ENCODE results near the gene OR7A10.
A peak's percentile ranks its signal among the peaks of the same experiment; 100 is the strongest.

Gene OR7A10

GRCh38 chr19:14843578-14843977 lies 5.1 kb downstream of the OR7A10 start:
- TF ChIP-seq, protein P1, sequence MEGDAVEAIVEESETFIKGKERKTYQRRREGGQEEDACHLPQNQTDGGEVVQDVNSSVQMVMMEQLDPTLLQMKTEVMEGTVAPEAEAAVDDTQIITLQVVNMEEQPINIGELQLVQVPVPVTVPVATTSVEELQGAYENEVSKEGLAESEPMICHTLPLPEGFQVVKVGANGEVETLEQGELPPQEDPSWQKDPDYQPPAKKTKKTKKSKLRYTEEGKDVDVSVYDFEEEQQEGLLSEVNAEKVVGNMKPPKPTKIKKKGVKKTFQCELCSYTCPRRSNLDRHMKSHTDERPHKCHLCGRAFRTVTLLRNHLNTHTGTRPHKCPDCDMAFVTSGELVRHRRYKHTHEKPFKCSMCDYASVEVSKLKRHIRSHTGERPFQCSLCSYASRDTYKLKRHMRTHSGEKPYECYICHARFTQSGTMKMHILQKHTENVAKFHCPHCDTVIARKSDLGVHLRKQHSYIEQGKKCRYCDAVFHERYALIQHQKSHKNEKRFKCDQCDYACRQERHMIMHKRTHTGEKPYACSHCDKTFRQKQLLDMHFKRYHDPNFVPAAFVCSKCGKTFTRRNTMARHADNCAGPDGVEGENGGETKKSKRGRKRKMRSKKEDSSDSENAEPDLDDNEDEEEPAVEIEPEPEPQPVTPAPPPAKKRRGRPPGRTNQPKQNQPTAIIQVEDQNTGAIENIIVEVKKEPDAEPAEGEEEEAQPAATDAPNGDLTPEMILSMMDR (IDR thresholded peaks at IDR 0.05; ENCODE audit: low read depth, low read length), result no peak
- no peak for DNase-seq (ENCODE audit: low read depth, low spot score)
- in situ Hi-C loops (cut with HindIII; ENCODE audit: low sequenced_read_pairs), result no loop called here
- H3K4me3 ChIP-seq (ENCODE audit: low read depth, low read length), result no peak overlapping the region

GRCh38 chr19:14843169-14843568 lies 5.6 kb downstream of the OR7A10 start:
- DNase-seq (ENCODE audit: low read depth, low spot score), result no peak
- in situ Hi-C loops (cut with HindIII; ENCODE audit: low sequenced_read_pairs), result no loop called here
- H3K4me3 ChIP-seq (ENCODE audit: low read depth, low read length), result no peak overlapping the region
- TF ChIP-seq, protein P1 (IDR thresholded peaks at IDR 0.05; ENCODE audit: low read depth, low read length), result no peak

DNA sequence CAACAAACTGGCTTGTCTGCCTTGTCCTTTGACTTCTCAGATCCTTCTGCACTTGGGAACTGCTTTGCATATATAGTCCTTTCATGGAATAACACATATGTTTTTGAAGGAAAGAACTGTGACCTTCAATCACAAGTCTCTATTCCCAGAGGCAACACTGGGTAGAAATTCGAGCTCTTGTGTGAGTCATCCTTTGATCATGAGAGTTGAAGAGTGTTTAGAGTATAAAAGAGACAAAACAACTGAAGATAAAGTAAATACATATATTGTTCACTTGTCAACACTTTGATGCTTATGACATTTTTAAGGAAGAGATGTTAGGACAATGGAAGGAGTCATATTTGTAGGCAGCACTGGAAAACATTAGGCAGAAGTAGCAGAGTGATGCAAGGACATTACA lies 8.5 kb downstream of the OR7A10 start:
- in situ Hi-C loops (cut with HindIII; ENCODE audit: low sequenced_read_pairs), result no loop called here
- DNase-seq (ENCODE audit: low read depth, low spot score), result no peak
- no peak overlapping the region for H3K4me3 ChIP-seq (ENCODE audit: low read depth, low read length)
- TF ChIP-seq, protein P1 (IDR thresholded peaks at IDR 0.05; ENCODE audit: low read depth, low read length), result no peak

GRCh38 chr19:14837391-14837790 lies 11.3 kb downstream of the OR7A10 start:
- no peak for DNase-seq (ENCODE audit: low read depth, low spot score)
- in situ Hi-C loops (cut with HindIII; ENCODE audit: low sequenced_read_pairs), result no loop called here
- TF ChIP-seq, protein P1 (IDR thresholded peaks at IDR 0.05; ENCODE audit: low read depth, low read length), result no peak
- no peak overlapping the region for H3K4me3 ChIP-seq (ENCODE audit: low read depth, low read length)

GRCh38 chr19:14835011-14835410 lies 13.7 kb downstream of the OR7A10 start, which contains the start of the genes OR7A5 and OR7C1:
Gene OR7A5, minus strand, starts transcription at chr19:14835185. Its CDS starts 6,944 bp downstream, at chr19:14828241.
Gene OR7C1, minus strand, starts transcription at chr19:14835185. Its CDS starts 35,049 bp downstream, at chr19:14800136.
- TF ChIP-seq, protein P1 (IDR thresholded peaks at IDR 0.05; ENCODE audit: low read depth, low read length), result no peak
- H3K4me3 ChIP-seq (ENCODE audit: low read depth, low read length), result no peak within 1 kb of the TSS
- DNase-seq (ENCODE audit: low read depth, low spot score), result peak; percentile 20
- in situ Hi-C loops (cut with HindIII; ENCODE audit: low sequenced_read_pairs), result no loop called here

- TF ChIP-seq, protein P1 (IDR thresholded peaks at IDR 0.05; ENCODE audit: low read depth, low read length), result no peak
- no peak for DNase-seq (ENCODE audit: low read depth, low spot score)
- in situ Hi-C loops (cut with HindIII; ENCODE audit: low sequenced_read_pairs), result no loop called here
- no peak overlapping the region for H3K4me3 ChIP-seq (ENCODE audit: low read depth, low read length)
These were observed 18.0 kb downstream of the OR7A10 start for GRCh38 chr19:14830702-14831101.

DNA sequence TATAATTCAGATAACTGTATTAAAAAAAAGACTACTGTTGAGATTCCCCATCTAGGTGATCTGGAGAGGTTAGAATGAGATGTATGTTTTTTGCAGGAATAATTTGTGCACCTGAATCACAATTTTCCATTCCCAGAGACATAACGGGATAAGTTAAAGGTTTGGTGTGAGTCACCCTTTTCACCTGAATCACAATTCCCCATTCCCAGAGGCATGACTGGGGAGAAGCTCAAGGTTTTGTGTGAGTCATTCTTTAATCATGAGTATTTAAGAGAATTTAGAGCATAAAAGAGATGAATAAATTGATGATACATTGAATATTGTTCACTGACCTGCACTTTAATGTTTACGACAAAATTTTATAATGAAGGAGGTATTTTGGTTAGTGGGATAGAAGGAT lies 22.7 kb downstream of the OR7A10 start:
- no peak overlapping the region for H3K4me3 ChIP-seq (ENCODE audit: low read depth, low read length)
- TF ChIP-seq, protein P1 (IDR thresholded peaks at IDR 0.05; ENCODE audit: low read depth, low read length), result no peak
- in situ Hi-C loops (cut with HindIII; ENCODE audit: low sequenced_read_pairs), result no loop called here
- no peak for DNase-seq (ENCODE audit: low read depth, low spot score)
